Suprapubic skin (tissue), 4 donors: ENCODE measurements around the gene ALDH3B1. TPM values are rescaled to one million over a fixed set of nuclear protein-coding genes. Genes with fewer than 3 reads are reported as not detected.
A peak's percentile ranks its signal among the peaks of the same experiment; 100 is the strongest.

Experiments
- DNase-seq, 2 donors: peaks; one replicate each; pipeline ENCODE4 v3.0.0-alpha.2; 2019; ENCODE audit warnings: low spot score in 2 of 2
- H3K27ac ChIP-seq: fragments of 200-600 bp; sonication (generic); one replicate; pipeline ENCODE4 v1.5.1; 2019
- H3K27me3 ChIP-seq: fragments of 200-600 bp; sonication (generic); one replicate; pipeline ENCODE4 v1.5.1; 2019
- H3K36me3 ChIP-seq: fragments of 200-600 bp; sonication (generic); one replicate; pipeline ENCODE4 v1.5.1; 2019
- H3K4me1 ChIP-seq: fragments of 200-600 bp; sonication (generic); one replicate; pipeline ENCODE4 v1.5.1; 2019
- H3K4me3 ChIP-seq: fragments of 200-600 bp; sonication (generic); one replicate; pipeline ENCODE4 v1.5.1; 2019; ENCODE audit warnings: mild to moderate bottlenecking
- H3K9me3 ChIP-seq: fragments of 200-600 bp; sonication (generic); one replicate; pipeline ENCODE4 v1.5.1; 2019
- CTCF ChIP-seq, 2 donors: fragments of 200-600 bp in 1 of 2; fragments of 450-650 bp in 1 of 2; sonication (generic) in 1 of 2; IDR thresholded peaks; one replicate each; pipeline ENCODE4 v1.5.1; 2016 to 2019; ENCODE audit warnings: antibody characterized with exemption in 2 of 2, mild to moderate bottlenecking in 1 of 2, moderate library complexity in 1 of 2
- EP300 ChIP-seq: sonication (generic); formaldehyde crosslinking; IDR thresholded peaks from one replicate; pipeline ENCODE4 v1.6.1; 2017; ENCODE audit warnings: antibody characterized with exemption
- POLR2A ChIP-seq, 2 donors: fragments of 450-650 bp; IDR thresholded peaks; one replicate each; pipeline ENCODE4 v1.6.1; 2017; ENCODE audit warnings: antibody characterized with exemption in 2 of 2, mild to moderate bottlenecking in 2 of 2, moderate library complexity in 2 of 2
- POLR2AphosphoS5 ChIP-seq, 3 donors: sonication (generic); formaldehyde crosslinking; IDR thresholded peaks; one replicate each; pipeline ENCODE4 v1.6.1; 2017; ENCODE audit warnings: antibody characterized with exemption in 3 of 3
- WGBS: methylation state at CpG from one replicate; pipeline ENCODE4 v1.1.5; 2018; 5-methylcytosine and 5-hydroxymethylcytosine counted together
- total RNA-seq, 4 donors: library from RNA; depleted of rRNA; stranded (reverse); fragments of >200 nt; gene quantifications; one replicate each; pipeline ENCODE4 v1.1.0, GENCODE V29; 2016

ALDH3B1 gene
- total RNA-seq, 4 donors from 2014 or later: 3.2 to 6.4 (median 5.9) TPM

- Histone ChIP-seq H3K4me3 (peak overlapping the region; percentile 46), H3K9me3 (no peaks in the 10 kb centered on the region), H3K27ac (peak overlapping the region; percentile 88), H3K4me1 (peaks cover 66% of the 10 kb centered on the region), H3K27me3 (no peaks in the 10 kb centered on the region), H3K36me3 (no peaks in the 10 kb centered on the region)
- TF ChIP-seq CTCF (IDR thresholded peaks at IDR 0.05) (no peak), POLR2A (IDR thresholded peaks at IDR 0.05) (no peak), EP300 (no peak), POLR2AphosphoS5 (IDR thresholded peaks at IDR 0.05) (no peak)
- 80% methylated on average over 16 of the region's 16 CpGs for WGBS
- DNase-seq: peak; percentile 58 to 73
Measured at GRCh38 chr11:68011051-68011943, 1.2 kb downstream of the ALDH3B1 start.

GRCh38 chr11:68012044-68012842, 2.1 kb downstream of the ALDH3B1 start:
- Histone ChIP-seq H3K4me1 (peaks cover 75% of the 10 kb centered on the region), H3K9me3 (no peaks in the 10 kb centered on the region), H3K27ac (peak overlapping the region; percentile 0), H3K36me3 (no peaks in the 10 kb centered on the region), H3K4me3 (no peak overlapping the region), H3K27me3 (no peaks in the 10 kb centered on the region)
- no peak for TF ChIP-seq EP300
- no peak for TF ChIP-seq POLR2A (IDR thresholded peaks at IDR 0.05)
- no peak for TF ChIP-seq POLR2AphosphoS5 (IDR thresholded peaks at IDR 0.05)
- no peak for TF ChIP-seq CTCF (IDR thresholded peaks at IDR 0.05)
- 75% methylated on average over 10 of the region's 17 CpGs for WGBS
- peak; percentile 62 to 63 for DNase-seq

GRCh38 chr11:68012843-68013610, 2.9 kb downstream of the ALDH3B1 start:
- Histone ChIP-seq H3K4me3 (no peak overlapping the region), H3K36me3 (no peaks in the 10 kb centered on the region), H3K4me1 (peaks cover 79% of the 10 kb centered on the region), H3K27ac (peak overlapping the region; percentile 0), H3K27me3 (no peaks in the 10 kb centered on the region), H3K9me3 (no peaks in the 10 kb centered on the region)
- no peak for DNase-seq
- 63% methylated on average over 12 of the region's 16 CpGs for WGBS
- TF ChIP-seq POLR2A (IDR thresholded peaks at IDR 0.05) (no peak), EP300 (no peak), POLR2AphosphoS5 (IDR thresholded peaks at IDR 0.05) (no peak), CTCF (IDR thresholded peaks at IDR 0.05) (no peak)

GRCh38 chr11:68013611-68014156, 3.6 kb downstream of the ALDH3B1 start:
- Histone ChIP-seq H3K27ac (no peak overlapping the region), H3K36me3 (no peaks in the 10 kb centered on the region), H3K4me3 (no peak overlapping the region), H3K4me1 (peaks cover 75% of the 10 kb centered on the region), H3K27me3 (no peaks in the 10 kb centered on the region), H3K9me3 (no peaks in the 10 kb centered on the region)
- WGBS: 79% methylated on average over 6 of the region's 14 CpGs
- no peak for DNase-seq
- TF ChIP-seq POLR2AphosphoS5 (IDR thresholded peaks at IDR 0.05): no peak
- no peak for TF ChIP-seq EP300
- TF ChIP-seq POLR2A (IDR thresholded peaks at IDR 0.05): no peak
- no peak for TF ChIP-seq CTCF (IDR thresholded peaks at IDR 0.05)
